ENCODE data around the gene LEMD2. TPM values are rescaled to one million over a fixed set of nuclear protein-coding genes. Genes with fewer than 3 reads are reported as not detected.
A peak's percentile ranks its signal among the peaks of the same experiment; 100 is the strongest.

The LEMD2 gene
- total and polyA plus RNA-seq, 11 donors, result 21.2 to 51.3 (median 25.9) TPM

GRCh38 chr6:33797626-33798342 is 8.9 kb upstream of the LEMD2 start:
- 75 to 81% (median 79%) methylated on average over 10 of the region's 10 CpGs for WGBS, 4 donors
- Histone ChIP-seq H3K4me3 (no peak overlapping the region), H3K36me3 (no peaks in the 10 kb centered on the region), H3K27ac (no peak overlapping the region), H3K4me1 (no peaks in the 10 kb centered on the region), H3K27me3 (peaks cover 0 to 32% (median 4%) of the 10 kb centered on the region in 9 donors), H3K9me3 (no peaks in the 10 kb centered on the region)
- TF ChIP-seq POLR2A (IDR thresholded peaks at IDR 0.05), result no peak
- TF ChIP-seq, protein P1, sequence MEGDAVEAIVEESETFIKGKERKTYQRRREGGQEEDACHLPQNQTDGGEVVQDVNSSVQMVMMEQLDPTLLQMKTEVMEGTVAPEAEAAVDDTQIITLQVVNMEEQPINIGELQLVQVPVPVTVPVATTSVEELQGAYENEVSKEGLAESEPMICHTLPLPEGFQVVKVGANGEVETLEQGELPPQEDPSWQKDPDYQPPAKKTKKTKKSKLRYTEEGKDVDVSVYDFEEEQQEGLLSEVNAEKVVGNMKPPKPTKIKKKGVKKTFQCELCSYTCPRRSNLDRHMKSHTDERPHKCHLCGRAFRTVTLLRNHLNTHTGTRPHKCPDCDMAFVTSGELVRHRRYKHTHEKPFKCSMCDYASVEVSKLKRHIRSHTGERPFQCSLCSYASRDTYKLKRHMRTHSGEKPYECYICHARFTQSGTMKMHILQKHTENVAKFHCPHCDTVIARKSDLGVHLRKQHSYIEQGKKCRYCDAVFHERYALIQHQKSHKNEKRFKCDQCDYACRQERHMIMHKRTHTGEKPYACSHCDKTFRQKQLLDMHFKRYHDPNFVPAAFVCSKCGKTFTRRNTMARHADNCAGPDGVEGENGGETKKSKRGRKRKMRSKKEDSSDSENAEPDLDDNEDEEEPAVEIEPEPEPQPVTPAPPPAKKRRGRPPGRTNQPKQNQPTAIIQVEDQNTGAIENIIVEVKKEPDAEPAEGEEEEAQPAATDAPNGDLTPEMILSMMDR (IDR thresholded peaks at IDR 0.05), result no peak
- intact Hi-C loops (cut with DNase I), result no loop called here
- no peak for ATAC-seq
- no peak for DNase-seq

GRCh38 chr6:33794910-33795623 is 6.1 kb upstream of the LEMD2 start:
- ATAC-seq, result no peak
- intact Hi-C loops (cut with DNase I), result no loop called here

DNA sequence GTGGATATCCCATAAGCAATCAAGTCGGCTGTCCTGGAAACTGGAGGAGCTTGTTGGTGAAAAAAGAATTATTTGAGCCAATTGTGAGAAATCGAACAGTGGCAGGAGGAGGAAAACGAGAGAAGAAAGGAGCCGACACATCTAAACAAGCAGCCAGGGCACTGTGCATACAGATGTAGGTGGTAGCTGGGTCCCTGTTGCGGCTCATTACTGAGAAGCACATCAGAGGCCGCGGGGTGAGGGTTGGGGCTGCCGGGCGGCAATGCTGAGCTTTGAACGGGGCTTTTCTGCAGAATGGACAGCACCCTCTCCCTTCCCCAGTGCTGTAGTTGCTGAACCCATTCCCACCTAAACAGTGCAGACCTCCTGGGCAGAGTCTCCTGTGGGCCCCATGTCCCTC is 4.1 kb upstream of the LEMD2 start:
- Histone ChIP-seq H3K9me3 (no peaks in the 10 kb centered on the region), H3K36me3 (no peaks in the 10 kb centered on the region), H3K27ac (no peak overlapping the region), H3K27me3 (peaks cover 0 to 16% (median 0%) of the 10 kb centered on the region in 9 donors), H3K4me1 (peaks cover 0 to 7% (median 4%) of the 10 kb centered on the region in 12 donors), H3K4me3 (no peak overlapping the region)
- ATAC-seq, result no peak
- DNase-seq, result peak in 1 of 5 donors; percentile 24
- TF ChIP-seq POLR2A (IDR thresholded peaks at IDR 0.05), result no peak
- TF ChIP-seq, protein P1 (IDR thresholded peaks at IDR 0.05), result no peak
- intact Hi-C loops (cut with DNase I), result no loop called here
- 58 to 68% (median 63%) methylated on average over 10 of the region's 10 CpGs for whole genome bisulfite sequencing, 4 donors

More at GRCh38 chr6:33794910-33795623, 6.1 kb upstream of the LEMD2 start:
- Histone ChIP-seq H3K27me3 (peaks cover 0 to 23% (median 4%) of the 10 kb centered on the region in 9 donors), H3K4me1 (no peaks in the 10 kb centered on the region), H3K4me3 (no peak overlapping the region), H3K9me3 (no peaks in the 10 kb centered on the region), H3K27ac (no peak overlapping the region), H3K36me3 (no peaks in the 10 kb centered on the region)
- 52 to 62% (median 58%) methylated on average over 12 to 14 of the region's 14 CpGs for WGBS, 4 donors
- TF ChIP-seq, protein P1 (IDR thresholded peaks at IDR 0.05), result no peak
- TF ChIP-seq POLR2A (IDR thresholded peaks at IDR 0.05), result no peak
- peak in 1 of 5 donors; percentile 9 for DNase-seq

- H3K9me3 ChIP-seq, result no peaks in the 10 kb centered on the region
- no peak for TF ChIP-seq POLR2A (IDR thresholded peaks at IDR 0.05)
- TF ChIP-seq, protein P1 (IDR thresholded peaks at IDR 0.05), result no peak
- ATAC-seq (no peak), DNase-seq (peak in 1 of 5 donors; percentile 18)
- 71 to 79% (median 77%) methylated on average over 7 of the region's 7 CpGs for WGBS, 4 donors
- H3K4me1 ChIP-seq, result peaks cover 3 to 21% (median 17%) of the 10 kb centered on the region in 12 donors
- intact Hi-C loops (cut with DNase I), result no loop called here
- peaks cover 0 to 9% (median 0%) of the 10 kb centered on the region in 9 donors for H3K36me3 ChIP-seq
- no peak overlapping the region for H3K4me3 ChIP-seq
- H3K27ac ChIP-seq, result no peak overlapping the region
- peaks cover 0 to 7% (median 0%) of the 10 kb centered on the region in 9 donors for H3K27me3 ChIP-seq
Observed at GRCh38 chr6:33791620-33792019, 2.7 kb upstream of the LEMD2 start.

Data from heart left ventricle (tissue), 16 donors.